Panc1 (cell line): Measurements from ENCODE around the gene HABP2. TPM values are rescaled to one million over a fixed set of nuclear protein-coding genes. Genes with fewer than 3 reads are reported as not detected.

Experiments
- ATAC-seq: fragments of 200-7000 bp; cut with Tn5 transposase; 2 replicates; pipeline ENCODE4 v1.9.1; 2020; ENCODE audit warnings: mild to moderate bottlenecking, moderate library complexity
- BruUV-seq: library from RNA; stranded (reverse); fragments of 400-500 nt; replicated peaks from 2 replicates; lab custom pipeline; 2021; lab: Mats Ljungman, UMichigan
- CTCF ChIA-PET: fragments of 300-600 bp; sonication (Branson Sonifier 250); formaldehyde crosslinking; loops from one replicate; lab custom pipeline; 2022; ENCODE audit warnings: antibody characterized with exemption; lab: Charles Lee
- POLR2A ChIA-PET: fragments of 300-600 bp; sonication (Branson Sonifier 250); formaldehyde crosslinking; loops from one replicate; lab custom pipeline; 2022; ENCODE audit warnings: antibody characterized with exemption; lab: Charles Lee
- DNase-seq: peaks from one replicate; pipeline ENCODE4 v3.0.0-alpha.2; 2010; ENCODE audit warnings: low read depth, low spot score
- H3K27ac ChIP-seq: 2 replicates; pipeline ENCODE4 v1.5.1; 2011; ENCODE audit warnings: mild to moderate bottlenecking, low read length, inconsistent platforms
- H3K27me3 ChIP-seq: fragments of 200-500 bp; sonication (Bioruptor generic); 2 replicates; pipeline ENCODE4 v1.6.0; 2014; ENCODE audit warnings: low read length, inconsistent platforms; ENCODE audit not compliant: control insufficient read depth, insufficient read depth
- H3K36me3 ChIP-seq: fragments of 200-500 bp; sonication (Bioruptor generic); 2 replicates; pipeline ENCODE4 v1.5.1; 2014; ENCODE audit warnings: inconsistent platforms, mild to moderate bottlenecking, low read length, moderate library complexity; ENCODE audit not compliant: control insufficient read depth, insufficient read depth
- H3K4me1 ChIP-seq: 2 replicates; pipeline ENCODE4 v1.5.1; 2011; ENCODE audit warnings: inconsistent platforms, mild to moderate bottlenecking, low read length, moderate library complexity; ENCODE audit not compliant: control insufficient read depth, insufficient read depth
- H3K4me3 ChIP-seq, 2 experiments: 2 replicates each; pipeline ENCODE4 v1.5.1; 2011 to 2012; ENCODE audit warnings: low read depth in 2 of 2, low read length in 2 of 2, mild to moderate bottlenecking in 2 of 2, inconsistent platforms in 1 of 2, moderate library complexity in 1 of 2
- H3K9me3 ChIP-seq: fragments of 200-500 bp; sonication (Bioruptor generic); 2 replicates; pipeline ENCODE4 v1.5.1; 2014; ENCODE audit warnings: low read depth, mild to moderate bottlenecking, inconsistent platforms, low read length, moderate library complexity; ENCODE audit not compliant: control insufficient read depth, insufficient read depth
- POLR2AphosphoS5 ChIP-seq: IDR thresholded peaks from 2 replicates; pipeline ENCODE4 v1.6.1; 2012; ENCODE audit warnings: mild to moderate bottlenecking, low read depth, low read length, moderate library complexity
- REST ChIP-seq, 2 experiments: IDR thresholded peaks; 2 replicates each; pipeline ENCODE4 v1.6.1; 2011 to 2012; ENCODE audit warnings: low read depth in 2 of 2, control low read depth in 1 of 2, low read length in 1 of 2, mild to moderate bottlenecking in 1 of 2, moderate library complexity in 1 of 2; ENCODE audit not compliant: insufficient read depth in 1 of 2
- SIN3A ChIP-seq: IDR thresholded peaks from 2 replicates; pipeline ENCODE4 v1.6.1; 2012; ENCODE audit warnings: low read depth, mild to moderate bottlenecking, low read length, moderate library complexity, borderline replicate concordance; ENCODE audit not compliant: insufficient read depth
- TCF7L2 ChIP-seq: IDR thresholded peaks from 2 replicates; pipeline ENCODE4 v1.6.1; 2011; ENCODE audit warnings: mild to moderate bottlenecking, low read depth, low read length, inconsistent platforms
- in situ Hi-C: cut with HindIII; loops from 2 replicates; pipeline ENCODE4 v1.10.0; 2016; ENCODE audit warnings: low sequenced_read_pairs, low pct_unique_long_range_greater_than_20kb
- intact Hi-C: fragments of 100-400 bp; cut with micrococcal nuclease; formaldehyde crosslinking; loops from one replicate; pipeline ENCODE4 v1.10.0; 2022; ENCODE audit not compliant: unreplicated experiment
- total RNA-seq: library from RNA; stranded (reverse); gene quantifications from one replicate; pipeline ENCODE4 v1.2.1, GENCODE V29; 2021; ENCODE audit not compliant: unreplicated experiment
- TF ChIP-seq, protein P1 (sequence below): fragments of 450-650 bp; IDR thresholded peaks from 2 replicates; pipeline ENCODE4 v1.5.1; 2017; ENCODE audit warnings: mild to moderate bottlenecking

The HABP2 gene
- total RNA-seq, 1 experiment from 2014 or later, result 0.13 TPM

DNA sequence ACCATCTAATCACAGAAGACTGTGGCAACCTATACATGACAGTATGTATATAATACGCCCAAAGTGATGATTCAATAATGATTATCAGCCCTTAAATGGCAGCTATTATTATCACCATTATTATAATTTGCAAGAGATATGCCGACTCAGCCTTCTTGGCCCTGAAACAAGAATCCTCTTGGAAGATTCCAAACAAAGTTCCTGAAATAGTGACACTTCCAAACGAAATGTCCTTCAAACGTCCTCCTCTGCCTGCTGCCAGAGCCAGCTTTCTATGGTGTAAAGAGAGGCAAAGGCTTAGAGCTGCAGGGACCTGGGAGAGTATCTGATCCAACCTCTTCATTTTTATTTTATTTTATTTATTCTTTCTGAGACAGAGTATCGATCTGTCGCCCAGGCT lies 75.0 kb downstream of the HABP2 start:
- intact Hi-C loops, result no loop called here
- in situ Hi-C loops, result no loop called here
- H3K4me1 ChIP-seq, result no peaks in the 10 kb centered on the region
- no peak for DNase-seq
- H3K9me3 ChIP-seq, result no peaks in the 10 kb centered on the region
- H3K36me3 ChIP-seq, result no peaks in the 10 kb centered on the region
- no peak for ATAC-seq
- POLR2A ChIA-PET, result interaction anchor here (0.6 kb wide), 1 partner anchor 669 kb away, joined by 3 read pairs; no protein-coding TSS in a partner anchor
- H3K27me3 ChIP-seq, result peaks cover 44% of the 10 kb centered on the region
- no TSS peak for BruUV-seq
- CTCF ChIA-PET, result no interaction called here
- H3K4me3 ChIP-seq, result no peak overlapping the region
- TF ChIP-seq TCF7L2 (no peak), POLR2AphosphoS5 (no peak), SIN3A (no peak), REST (IDR thresholded peaks at IDR 0.05; ENCODE audit: insufficient read depth in 1 of 2, low read depth in 2 of 2, low read length in 1 of 2) (no peak)
- TF ChIP-seq, protein P1, sequence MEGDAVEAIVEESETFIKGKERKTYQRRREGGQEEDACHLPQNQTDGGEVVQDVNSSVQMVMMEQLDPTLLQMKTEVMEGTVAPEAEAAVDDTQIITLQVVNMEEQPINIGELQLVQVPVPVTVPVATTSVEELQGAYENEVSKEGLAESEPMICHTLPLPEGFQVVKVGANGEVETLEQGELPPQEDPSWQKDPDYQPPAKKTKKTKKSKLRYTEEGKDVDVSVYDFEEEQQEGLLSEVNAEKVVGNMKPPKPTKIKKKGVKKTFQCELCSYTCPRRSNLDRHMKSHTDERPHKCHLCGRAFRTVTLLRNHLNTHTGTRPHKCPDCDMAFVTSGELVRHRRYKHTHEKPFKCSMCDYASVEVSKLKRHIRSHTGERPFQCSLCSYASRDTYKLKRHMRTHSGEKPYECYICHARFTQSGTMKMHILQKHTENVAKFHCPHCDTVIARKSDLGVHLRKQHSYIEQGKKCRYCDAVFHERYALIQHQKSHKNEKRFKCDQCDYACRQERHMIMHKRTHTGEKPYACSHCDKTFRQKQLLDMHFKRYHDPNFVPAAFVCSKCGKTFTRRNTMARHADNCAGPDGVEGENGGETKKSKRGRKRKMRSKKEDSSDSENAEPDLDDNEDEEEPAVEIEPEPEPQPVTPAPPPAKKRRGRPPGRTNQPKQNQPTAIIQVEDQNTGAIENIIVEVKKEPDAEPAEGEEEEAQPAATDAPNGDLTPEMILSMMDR, result no peak
- no peak overlapping the region for H3K27ac ChIP-seq

GRCh38 chr10:113628607-113629153 lies 75.8 kb downstream of the HABP2 start:
- TF ChIP-seq REST (IDR thresholded peaks at IDR 0.05; ENCODE audit: insufficient read depth in 1 of 2, low read depth in 2 of 2, low read length in 1 of 2), result no peak
- no peak for TF ChIP-seq SIN3A
- TF ChIP-seq, protein P1, result no peak
- no peak for TF ChIP-seq POLR2AphosphoS5
- TF ChIP-seq TCF7L2, result no peak
- CTCF ChIA-PET, result no interaction called here
- ATAC-seq (no peak), DNase-seq (no peak)
- H3K9me3 ChIP-seq, result no peaks in the 10 kb centered on the region
- H3K36me3 ChIP-seq, result no peaks in the 10 kb centered on the region
- H3K27me3 ChIP-seq, result peaks cover 41% of the 10 kb centered on the region
- no peak overlapping the region for H3K4me3 ChIP-seq
- in situ Hi-C loops (no loop called here), intact Hi-C loops (no loop called here)
- H3K4me1 ChIP-seq, result no peaks in the 10 kb centered on the region
- POLR2A ChIA-PET, result no interaction called here
- no TSS peak for BruUV-seq
- H3K27ac ChIP-seq, result no peak overlapping the region
